ENCODE data around the gene FAM181A. TPM values are rescaled to one million over a fixed set of nuclear protein-coding genes. Genes with fewer than 3 reads are reported as not detected.

Gene FAM181A
- total and polyA plus RNA-seq, 2 experiments from 2014 or later: not detected

DNA sequence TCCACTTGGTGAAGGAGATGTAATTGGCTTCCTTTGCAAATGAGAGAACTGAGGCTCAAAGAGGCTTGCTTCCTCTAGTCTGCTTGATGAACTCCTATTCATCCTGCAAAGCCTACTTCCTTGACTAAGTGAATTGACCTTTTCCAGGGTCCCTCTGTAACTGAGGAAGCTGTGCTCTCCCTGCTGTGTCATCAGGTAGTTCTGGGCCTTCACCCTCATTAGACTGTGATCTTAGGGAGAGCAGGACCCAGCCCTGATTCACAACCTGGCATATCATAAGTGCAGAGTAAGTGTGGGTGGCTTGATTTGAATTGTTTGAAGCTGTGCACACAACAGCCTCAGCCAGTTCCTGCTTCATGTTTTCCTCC is 32.9 kb downstream of the FAM181A start:
- no peak overlapping the region for H3K4me3 Mint-ChIP-seq
- no peak overlapping the region for H3K27ac ChIP-seq (ENCODE audit: low read depth)
- H3K4me1 ChIP-seq (ENCODE audit: insufficient read depth): no peaks in the 10 kb centered on the region
- H3K4me1 Mint-ChIP-seq: peaks cover 22% of the 10 kb centered on the region
- H3K27ac Mint-ChIP-seq: no peak overlapping the region; the same call in 1 of the 2 replicates
- H3K4me3 ChIP-seq: no peak overlapping the region
- no peaks in the 10 kb centered on the region for H3K79me2 ChIP-seq (replicated peaks; ENCODE audit: insufficient read depth)
- H3F3A ChIP-seq (replicated peaks; ENCODE audit: low read depth): no peaks in the 10 kb centered on the region
- H3K9me3 Mint-ChIP-seq: no peaks in the 10 kb centered on the region
- H3K27me3 Mint-ChIP-seq (ENCODE audit: insufficient read depth, low read depth, poor library complexity): peaks cover 2% of the 10 kb centered on the region
- no peak for TF ChIP-seq EZH2 (IDR thresholded peaks at IDR 0.05; ENCODE audit: low read depth, unreplicated experiment)
- TF ChIP-seq, protein P1, sequence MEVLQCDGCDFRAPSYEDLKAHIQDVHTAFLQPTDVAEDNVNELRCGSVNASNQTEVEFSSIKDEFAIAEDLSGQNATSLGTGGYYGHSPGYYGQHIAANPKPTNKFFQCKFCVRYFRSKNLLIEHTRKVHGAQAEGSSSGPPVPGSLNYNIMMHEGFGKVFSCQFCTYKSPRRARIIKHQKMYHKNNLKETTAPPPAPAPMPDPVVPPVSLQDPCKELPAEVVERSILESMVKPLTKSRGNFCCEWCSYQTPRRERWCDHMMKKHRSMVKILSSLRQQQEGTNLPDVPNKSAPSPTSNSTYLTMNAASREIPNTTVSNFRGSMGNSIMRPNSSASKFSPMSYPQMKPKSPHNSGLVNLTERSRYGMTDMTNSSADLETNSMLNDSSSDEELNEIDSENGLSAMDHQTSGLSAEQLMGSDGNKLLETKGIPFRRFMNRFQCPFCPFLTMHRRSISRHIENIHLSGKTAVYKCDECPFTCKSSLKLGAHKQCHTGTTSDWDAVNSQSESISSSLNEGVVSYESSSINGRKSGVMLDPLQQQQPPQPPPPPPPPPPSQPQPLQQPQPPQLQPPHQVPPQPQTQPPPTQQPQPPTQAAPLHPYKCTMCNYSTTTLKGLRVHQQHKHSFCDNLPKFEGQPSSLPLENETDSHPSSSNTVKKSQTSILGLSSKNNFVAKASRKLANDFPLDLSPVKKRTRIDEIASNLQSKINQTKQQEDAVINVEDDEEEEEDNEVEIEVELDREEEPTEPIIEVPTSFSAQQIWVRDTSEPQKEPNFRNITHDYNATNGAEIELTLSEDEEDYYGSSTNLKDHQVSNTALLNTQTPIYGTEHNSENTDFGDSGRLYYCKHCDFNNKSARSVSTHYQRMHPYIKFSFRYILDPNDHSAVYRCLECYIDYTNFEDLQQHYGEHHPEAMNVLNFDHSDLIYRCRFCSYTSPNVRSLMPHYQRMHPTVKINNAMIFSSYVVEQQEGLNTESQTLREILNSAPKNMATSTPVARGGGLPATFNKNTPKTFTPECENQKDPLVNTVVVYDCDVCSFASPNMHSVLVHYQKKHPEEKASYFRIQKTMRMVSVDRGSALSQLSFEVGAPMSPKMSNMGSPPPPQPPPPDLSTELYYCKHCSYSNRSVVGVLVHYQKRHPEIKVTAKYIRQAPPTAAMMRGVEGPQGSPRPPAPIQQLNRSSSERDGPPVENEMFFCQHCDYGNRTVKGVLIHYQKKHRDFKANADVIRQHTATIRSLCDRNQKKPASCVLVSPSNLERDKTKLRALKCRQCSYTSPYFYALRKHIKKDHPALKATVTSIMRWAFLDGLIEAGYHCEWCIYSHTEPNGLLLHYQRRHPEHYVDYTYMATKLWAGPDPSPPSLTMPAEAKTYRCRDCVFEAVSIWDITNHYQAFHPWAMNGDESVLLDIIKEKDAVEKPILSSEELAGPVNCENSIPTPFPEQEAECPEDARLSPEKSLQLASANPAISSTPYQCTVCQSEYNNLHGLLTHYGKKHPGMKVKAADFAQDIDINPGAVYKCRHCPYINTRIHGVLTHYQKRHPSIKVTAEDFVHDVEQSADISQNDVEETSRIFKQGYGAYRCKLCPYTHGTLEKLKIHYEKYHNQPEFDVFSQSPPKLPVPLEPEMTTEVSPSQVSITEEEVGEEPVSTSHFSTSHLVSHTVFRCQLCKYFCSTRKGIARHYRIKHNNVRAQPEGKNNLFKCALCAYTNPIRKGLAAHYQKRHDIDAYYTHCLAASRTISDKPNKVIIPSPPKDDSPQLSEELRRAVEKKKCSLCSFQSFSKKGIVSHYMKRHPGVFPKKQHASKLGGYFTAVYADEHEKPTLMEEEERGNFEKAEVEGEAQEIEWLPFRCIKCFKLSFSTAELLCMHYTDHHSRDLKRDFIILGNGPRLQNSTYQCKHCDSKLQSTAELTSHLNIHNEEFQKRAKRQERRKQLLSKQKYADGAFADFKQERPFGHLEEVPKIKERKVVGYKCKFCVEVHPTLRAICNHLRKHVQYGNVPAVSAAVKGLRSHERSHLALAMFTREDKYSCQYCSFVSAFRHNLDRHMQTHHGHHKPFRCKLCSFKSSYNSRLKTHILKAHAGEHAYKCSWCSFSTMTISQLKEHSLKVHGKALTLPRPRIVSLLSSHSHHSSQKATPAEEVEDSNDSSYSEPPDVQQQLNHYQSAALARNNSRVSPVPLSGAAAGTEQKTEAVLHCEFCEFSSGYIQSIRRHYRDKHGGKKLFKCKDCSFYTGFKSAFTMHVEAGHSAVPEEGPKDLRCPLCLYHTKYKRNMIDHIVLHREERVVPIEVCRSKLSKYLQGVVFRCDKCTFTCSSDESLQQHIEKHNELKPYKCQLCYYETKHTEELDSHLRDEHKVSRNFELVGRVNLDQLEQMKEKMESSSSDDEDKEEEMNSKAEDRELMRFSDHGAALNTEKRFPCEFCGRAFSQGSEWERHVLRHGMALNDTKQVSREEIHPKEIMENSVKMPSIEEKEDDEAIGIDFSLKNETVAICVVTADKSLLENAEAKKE (CRISPR knock-in tag; IDR thresholded peaks at IDR 0.05): no peak
- no peak for TF ChIP-seq JUNB (IDR thresholded peaks at IDR 0.05; ENCODE audit: unreplicated experiment)
- no peak for TF ChIP-seq CREB1 (CRISPR knock-in tag; IDR thresholded peaks at IDR 0.05; ENCODE audit: low read depth)
- TF ChIP-seq, protein P2, sequence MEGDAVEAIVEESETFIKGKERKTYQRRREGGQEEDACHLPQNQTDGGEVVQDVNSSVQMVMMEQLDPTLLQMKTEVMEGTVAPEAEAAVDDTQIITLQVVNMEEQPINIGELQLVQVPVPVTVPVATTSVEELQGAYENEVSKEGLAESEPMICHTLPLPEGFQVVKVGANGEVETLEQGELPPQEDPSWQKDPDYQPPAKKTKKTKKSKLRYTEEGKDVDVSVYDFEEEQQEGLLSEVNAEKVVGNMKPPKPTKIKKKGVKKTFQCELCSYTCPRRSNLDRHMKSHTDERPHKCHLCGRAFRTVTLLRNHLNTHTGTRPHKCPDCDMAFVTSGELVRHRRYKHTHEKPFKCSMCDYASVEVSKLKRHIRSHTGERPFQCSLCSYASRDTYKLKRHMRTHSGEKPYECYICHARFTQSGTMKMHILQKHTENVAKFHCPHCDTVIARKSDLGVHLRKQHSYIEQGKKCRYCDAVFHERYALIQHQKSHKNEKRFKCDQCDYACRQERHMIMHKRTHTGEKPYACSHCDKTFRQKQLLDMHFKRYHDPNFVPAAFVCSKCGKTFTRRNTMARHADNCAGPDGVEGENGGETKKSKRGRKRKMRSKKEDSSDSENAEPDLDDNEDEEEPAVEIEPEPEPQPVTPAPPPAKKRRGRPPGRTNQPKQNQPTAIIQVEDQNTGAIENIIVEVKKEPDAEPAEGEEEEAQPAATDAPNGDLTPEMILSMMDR (conservative IDR thresholded peaks at IDR 0.05; ENCODE audit: low read depth in 2 of 2): no peak
- TF ChIP-seq, protein P3, sequence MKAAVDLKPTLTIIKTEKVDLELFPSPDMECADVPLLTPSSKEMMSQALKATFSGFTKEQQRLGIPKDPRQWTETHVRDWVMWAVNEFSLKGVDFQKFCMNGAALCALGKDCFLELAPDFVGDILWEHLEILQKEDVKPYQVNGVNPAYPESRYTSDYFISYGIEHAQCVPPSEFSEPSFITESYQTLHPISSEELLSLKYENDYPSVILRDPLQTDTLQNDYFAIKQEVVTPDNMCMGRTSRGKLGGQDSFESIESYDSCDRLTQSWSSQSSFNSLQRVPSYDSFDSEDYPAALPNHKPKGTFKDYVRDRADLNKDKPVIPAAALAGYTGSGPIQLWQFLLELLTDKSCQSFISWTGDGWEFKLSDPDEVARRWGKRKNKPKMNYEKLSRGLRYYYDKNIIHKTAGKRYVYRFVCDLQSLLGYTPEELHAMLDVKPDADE (IDR thresholded peaks at IDR 0.05): no peak
- TF ChIP-seq, protein P4, sequence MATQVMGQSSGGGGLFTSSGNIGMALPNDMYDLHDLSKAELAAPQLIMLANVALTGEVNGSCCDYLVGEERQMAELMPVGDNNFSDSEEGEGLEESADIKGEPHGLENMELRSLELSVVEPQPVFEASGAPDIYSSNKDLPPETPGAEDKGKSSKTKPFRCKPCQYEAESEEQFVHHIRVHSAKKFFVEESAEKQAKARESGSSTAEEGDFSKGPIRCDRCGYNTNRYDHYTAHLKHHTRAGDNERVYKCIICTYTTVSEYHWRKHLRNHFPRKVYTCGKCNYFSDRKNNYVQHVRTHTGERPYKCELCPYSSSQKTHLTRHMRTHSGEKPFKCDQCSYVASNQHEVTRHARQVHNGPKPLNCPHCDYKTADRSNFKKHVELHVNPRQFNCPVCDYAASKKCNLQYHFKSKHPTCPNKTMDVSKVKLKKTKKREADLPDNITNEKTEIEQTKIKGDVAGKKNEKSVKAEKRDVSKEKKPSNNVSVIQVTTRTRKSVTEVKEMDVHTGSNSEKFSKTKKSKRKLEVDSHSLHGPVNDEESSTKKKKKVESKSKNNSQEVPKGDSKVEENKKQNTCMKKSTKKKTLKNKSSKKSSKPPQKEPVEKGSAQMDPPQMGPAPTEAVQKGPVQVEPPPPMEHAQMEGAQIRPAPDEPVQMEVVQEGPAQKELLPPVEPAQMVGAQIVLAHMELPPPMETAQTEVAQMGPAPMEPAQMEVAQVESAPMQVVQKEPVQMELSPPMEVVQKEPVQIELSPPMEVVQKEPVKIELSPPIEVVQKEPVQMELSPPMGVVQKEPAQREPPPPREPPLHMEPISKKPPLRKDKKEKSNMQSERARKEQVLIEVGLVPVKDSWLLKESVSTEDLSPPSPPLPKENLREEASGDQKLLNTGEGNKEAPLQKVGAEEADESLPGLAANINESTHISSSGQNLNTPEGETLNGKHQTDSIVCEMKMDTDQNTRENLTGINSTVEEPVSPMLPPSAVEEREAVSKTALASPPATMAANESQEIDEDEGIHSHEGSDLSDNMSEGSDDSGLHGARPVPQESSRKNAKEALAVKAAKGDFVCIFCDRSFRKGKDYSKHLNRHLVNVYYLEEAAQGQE (IDR thresholded peaks at IDR 0.05; ENCODE audit: unreplicated experiment): no peak
- TF ChIP-seq STAT1 (IDR thresholded peaks at IDR 0.05; ENCODE audit: unreplicated experiment): no peak
- TF ChIP-seq ZNF114 (CRISPR knock-in tag; IDR thresholded peaks at IDR 0.05): no peak
- TF ChIP-seq ZNF331 (CRISPR knock-in tag; IDR thresholded peaks at IDR 0.05; ENCODE audit: low read depth): no peak
- no peak for TF ChIP-seq EZH2phosphoT487 (IDR thresholded peaks at IDR 0.05; ENCODE audit: unreplicated experiment)
- no peak for TF ChIP-seq NANOG (IDR thresholded peaks at IDR 0.05; ENCODE audit: borderline replicate concordance)
- TF ChIP-seq POLR2AphosphoS5 (IDR thresholded peaks at IDR 0.05; ENCODE audit: low read depth): no peak
- H3K9me2 ChIP-seq (ENCODE audit: insufficient read depth): 0 out of 2 replicates have a peak, but pooled peaks cover 5% of the 10 kb centered on the region
- no peaks in the 10 kb centered on the region for H3K27me3 ChIP-seq (ENCODE audit: insufficient read depth)
- 0 out of 2 replicates have a peak overlapping the region, but pooled peaks have one; percentile 28 for H2AFZ ChIP-seq
- ATAC-seq (no peak), DNase-seq (ENCODE audit: low spot score) (no peak)
- no peak overlapping the region for H3K4me2 ChIP-seq
- no peaks in the 10 kb centered on the region for H4K20me1 ChIP-seq (replicated peaks; ENCODE audit: insufficient read depth)
- no peaks in the 10 kb centered on the region for H3K36me3 ChIP-seq (ENCODE audit: insufficient read depth)
- no peaks in the 10 kb centered on the region for H3K36me3 Mint-ChIP-seq (ENCODE audit: low read depth)
